HG02763 (cell line): Measurements from ENCODE around the gene STK39.

Experiments used
- ATAC-seq: cut with Tn5 transposase; IDR thresholded peaks from one replicate; pipeline ENCODE4 v1.9.1; 2021; ENCODE audit warnings: mild to moderate bottlenecking, moderate library complexity; ENCODE audit not compliant: unreplicated experiment

STK39 gene

DNA sequence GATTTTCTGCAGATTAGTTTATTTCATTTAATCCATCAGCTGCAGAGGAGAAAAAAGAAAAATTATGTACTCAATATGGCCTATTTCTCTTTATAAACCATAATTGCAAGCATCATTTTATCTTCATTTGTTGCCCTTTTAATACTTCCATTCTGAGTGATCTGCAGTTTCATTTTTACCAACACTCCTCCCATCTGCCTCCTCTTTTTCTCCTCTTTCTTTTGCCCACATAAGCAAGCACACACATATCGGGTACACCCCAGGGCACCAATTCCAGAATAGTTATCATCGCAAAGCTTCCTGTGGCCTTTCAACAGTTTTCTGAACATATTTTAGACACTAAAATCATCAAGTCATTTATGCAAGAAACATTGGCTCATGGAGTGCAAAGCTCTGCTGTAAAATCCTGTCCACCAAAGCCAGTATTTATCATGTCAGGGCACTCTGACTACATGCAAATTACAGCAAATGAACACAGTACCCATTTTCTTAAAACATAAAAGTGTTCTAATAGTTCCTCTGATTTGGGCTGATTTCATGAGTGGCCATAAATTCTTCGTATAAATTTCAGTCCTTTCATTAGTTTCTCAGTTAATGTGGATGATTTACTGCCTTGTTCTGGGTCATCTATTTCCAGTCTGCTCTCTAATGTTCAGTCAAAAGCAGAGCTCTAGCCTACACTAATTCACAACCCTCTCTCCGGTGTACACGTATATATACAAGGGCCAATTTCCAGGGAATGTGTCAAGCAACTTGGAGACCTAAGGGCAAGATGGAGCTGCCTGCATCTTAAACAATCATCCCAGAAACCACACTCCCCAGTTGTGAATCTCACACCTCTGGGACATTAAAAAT lies 281.3 kb downstream of the STK39 start:
- no peak for ATAC-seq

DNA sequence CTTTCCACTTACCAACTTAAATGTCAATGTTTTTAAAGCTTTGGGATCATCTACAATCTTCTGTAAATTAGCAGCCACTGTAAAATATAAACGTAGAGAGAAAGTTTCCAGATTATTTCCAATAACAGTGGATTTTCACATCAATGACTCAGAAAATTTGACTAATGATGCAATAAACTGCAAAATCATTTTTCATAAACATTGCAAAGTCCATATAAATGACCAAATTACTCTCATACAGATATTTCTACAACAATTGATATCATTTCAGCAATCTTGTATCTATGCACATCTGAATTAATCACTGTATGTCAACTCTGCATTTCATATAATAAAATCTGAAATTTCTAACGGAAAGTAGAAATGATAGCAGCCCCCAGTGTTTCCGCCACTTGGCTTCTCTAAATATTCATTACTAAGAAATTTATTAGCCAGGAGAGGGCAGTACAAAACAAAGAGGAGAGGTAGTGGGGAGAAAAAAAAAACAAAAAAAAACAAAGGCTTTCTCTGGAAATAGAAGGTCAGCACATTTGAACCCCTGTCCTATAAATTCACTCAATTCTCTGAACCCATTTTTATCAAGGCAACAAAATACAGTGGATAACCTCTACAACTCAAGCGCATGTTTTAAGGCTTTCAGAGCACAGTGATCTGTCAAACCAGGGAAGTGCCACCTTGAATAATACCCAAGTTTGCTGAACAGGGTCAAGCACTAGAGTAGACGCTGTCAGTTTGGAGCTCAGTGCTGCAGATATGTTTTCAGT lies 282.6 kb downstream of the STK39 start:
- no peak for ATAC-seq

DNA sequence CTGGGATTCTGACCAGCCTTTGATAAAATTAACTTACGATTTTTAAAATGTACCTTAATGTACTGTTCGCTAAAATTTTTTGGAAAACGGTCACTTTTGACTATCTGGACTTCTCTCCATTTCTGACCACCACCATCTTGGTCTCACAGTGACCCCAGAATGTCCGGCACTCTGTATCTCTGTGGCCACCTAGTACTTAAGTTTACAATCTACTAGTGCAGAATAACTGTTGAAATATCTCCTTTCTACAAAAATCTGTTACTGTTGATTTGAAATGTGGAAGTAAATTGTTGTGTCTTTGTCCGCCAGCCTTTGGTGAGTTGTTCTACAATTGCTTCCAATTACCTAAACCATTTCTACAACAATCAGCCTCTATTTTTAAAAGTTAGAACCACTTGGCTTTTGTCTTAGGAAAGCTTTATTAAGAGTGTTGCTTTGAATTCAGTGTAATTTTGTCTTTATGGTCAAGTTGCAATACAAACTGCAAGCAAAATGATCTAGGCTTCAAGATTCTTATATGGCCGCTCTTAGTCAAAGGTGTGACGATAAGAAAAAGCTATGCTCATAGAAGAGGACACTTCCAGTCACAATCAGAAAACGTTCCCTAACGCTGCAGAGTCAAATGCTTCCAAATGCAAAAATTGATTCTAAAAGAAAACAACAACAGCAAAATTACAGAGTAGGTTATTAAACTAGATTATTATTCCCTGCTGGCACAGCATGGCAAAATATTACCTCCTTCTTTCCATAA lies 283.3 kb downstream of the STK39 start:
- no peak for ATAC-seq

DNA sequence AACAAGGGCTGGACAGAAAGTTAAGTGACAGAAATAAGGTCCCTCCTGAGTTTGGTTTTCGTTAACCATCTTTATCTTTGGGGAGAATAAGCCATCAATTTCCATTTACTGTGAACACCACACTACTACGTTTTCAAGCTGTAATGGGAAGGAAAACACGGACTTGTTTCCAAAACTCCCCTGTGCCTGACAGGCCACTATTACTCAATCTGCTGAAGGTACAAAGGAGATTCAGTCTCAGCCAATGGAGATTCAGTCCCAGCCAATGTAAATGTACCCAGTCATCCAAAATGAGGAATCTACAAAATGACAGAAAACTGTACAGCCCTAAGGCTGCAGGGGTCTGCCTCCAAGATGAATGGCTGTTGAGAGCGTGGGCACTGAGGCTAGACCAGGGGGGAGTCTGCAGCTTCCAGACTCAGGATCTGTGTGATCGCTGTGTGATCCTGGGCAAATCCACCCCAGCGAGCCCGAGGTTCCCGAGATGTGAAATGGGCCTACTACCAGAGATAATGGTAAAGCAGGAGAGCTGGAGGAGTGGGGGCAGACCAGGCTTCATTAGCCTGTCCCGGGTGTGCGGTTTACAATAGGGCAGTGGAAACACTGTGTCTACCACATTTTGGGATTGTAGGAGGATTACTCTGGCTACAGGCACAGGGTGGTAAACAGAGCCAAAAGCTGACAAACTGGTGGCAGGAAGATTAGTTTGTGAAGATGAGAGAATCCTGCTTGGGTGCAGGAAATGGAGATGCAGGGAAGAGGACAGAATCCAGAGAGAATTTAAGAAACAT lies 284.8 kb downstream of the STK39 start:
- ATAC-seq: no peak

DNA sequence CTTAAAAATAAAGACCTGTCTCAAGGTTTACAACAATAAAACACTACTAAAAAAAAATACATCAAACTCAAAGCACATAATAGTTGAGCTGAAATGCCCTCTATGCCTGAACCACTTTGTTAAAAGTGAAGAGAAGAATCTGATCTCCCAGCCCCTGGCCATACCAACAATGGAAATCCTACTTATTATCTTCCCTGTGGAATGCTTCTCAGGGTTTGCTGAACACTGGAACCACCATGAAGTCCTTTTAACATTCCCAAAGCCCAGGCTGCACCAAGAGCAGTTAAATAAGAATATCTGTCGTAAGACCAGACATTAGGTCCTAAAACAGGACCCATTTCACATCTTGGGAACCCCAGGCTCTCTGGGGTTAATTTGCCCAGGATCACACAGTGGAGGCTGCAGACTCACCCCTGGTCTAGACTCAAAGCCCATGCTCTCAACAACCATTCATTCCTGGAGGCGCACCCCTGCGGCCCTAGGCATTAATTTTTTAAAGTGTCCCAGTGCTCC lies 285.8 kb downstream of the STK39 start:
- no peak for ATAC-seq

DNA sequence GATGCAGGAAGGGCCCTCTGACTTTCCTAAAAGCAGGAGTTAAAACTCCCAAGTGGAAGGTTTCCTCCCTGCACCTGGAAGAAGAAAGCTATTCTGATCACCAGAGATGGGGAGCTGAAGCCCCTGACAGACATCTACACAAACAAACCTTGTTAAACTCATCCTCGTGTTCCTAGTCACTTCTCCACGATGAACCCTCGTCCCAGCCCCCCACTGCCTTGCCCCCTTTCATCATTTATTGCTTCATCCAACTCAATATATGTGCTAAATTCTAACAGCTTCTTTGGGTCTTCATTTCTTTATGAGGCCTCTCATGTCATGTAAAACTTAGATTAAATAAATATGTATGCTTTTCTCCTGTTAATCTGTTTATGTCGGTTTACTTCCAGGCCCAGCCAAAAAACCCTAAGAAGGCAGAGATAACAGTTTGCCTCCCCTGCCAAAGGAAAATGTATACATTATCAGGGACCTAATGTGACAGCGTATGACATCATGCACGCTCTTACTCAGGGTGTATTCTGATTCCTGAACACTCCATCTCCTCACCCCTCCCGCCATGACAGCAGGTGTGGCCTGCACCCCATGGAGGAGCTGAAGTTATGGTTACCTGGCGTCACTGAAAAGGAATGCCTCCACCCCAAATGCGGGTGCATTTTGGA lies 287.2 kb downstream of the STK39 start:
- no peak for ATAC-seq

DNA sequence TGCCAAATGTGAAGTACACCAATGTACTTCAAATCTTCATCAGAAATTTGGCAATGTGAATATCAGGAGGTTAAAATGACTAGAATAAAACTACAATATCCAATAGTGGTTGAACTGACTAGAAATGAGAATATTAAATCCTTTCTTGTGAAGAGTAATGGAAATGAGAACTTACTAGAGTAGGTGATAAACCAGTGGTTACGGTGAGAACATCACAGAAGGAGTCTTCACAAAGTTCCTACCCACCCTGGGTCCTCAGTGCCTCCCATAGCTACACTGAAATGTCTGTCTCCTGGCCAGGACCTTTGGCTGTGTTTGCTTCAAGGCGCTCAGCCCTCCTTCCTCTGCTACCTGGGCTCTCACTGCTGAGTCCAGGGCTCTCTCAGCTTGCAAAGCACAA lies 289.7 kb downstream of the STK39 start:
- no peak for ATAC-seq

DNA sequence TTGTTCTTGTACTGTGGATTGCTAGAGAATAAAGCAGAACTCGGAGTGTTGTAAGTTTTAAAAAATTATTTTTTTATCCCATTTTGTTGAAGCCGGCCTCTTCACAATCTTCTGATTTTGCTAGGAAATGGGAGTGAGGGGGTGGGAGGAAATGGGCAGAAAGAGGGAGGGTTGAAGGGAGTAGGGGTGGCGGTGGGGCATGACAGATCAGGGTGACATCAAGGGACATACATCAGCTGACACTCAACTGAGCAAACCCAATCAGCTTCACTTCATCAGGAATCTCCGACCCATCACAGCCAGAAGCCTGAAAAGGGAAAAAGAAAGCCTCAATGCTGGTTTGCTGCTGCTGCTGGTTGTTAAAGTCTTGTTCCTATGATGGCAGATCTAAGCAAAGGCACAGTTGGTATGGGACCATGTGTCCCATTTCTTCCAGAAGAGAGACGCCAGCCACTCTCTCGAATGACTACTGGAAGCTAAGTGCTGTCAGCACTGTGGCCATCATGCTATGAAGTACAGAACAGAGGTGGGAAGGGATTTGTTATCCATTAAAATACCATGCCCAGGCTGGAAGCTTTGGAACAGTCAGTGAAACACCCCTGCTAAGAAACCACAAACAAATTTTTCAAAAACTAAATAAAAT lies 292.0 kb downstream of the STK39 start:
- ATAC-seq: no peak

DNA sequence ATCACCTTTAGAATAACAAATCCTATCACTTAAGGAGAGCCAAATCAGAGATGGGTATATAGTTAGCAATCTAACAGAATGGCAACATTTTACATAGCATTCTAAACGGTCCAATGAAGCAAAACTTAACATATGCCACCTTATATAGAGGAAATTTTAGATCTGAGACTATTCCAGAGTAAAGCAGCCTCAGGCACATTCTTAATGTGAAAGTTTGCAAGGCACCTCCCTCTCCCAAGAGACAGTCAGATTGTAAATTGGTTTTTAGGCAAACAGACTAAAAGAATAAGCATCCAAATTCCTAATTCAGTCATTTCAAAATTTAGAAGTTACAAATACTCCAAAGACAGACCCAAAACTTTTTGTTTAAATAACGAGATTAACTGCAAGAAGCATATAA lies 292.9 kb downstream of the STK39 start:
- no peak for ATAC-seq

DNA sequence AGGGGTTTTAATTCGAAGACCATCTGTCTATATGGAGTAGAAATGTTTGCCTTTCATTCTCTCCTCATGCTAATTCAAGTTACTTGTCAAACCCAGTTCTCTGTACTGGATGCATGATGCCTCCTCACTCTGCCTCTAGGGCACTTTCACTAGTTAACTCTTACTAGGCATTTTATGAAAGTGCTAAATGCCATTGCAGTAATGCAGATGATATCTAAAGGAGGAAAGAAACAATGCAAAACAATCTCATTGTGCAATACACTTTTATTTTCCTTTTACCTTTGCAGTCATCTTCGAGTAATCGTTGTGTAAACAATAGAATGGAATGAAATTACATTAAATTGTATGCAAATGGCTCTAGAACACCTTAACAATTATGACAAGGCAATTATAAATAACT lies 293.6 kb downstream of the STK39 start:
- no peak for ATAC-seq

DNA sequence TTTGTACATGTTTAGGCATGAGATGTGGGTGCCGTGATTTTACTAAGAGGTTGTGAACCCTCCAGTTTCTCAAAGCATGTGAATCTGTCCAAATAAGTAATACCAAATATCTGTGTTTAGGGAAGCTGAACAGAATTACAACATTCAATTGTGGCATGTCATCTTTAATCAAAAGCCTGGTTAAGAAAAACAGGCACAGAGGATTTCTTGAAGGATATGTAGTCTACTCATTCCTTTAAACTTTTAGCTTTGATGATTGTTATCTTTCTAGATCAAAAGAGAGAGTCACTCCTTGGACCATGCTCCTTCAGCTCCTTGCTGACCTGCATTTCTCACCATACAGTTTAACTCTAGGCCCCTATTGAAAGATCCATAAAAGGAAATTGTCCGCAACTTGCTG lies 296.8 kb downstream of the STK39 start:
- no peak for ATAC-seq

DNA sequence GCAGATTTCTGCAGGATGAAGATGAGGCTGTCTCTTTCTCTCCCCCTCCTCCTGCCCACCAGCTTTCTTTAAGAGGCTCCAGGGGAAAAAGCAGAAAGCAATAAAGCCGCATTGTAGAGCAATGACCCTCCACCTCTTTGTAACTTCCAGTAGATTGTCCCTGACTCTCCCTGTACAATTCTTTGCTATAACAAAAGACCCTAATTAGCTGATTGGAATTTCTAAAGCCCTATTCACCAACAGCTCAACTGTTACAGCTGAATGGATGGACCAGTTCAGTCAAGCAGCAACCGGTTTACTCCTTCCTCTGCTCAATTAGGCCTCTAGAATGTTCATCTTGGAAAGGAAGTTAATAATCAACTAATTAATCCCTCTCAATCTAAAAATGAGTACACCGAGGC lies 301.0 kb downstream of the STK39 start:
- ATAC-seq: no peak

DNA sequence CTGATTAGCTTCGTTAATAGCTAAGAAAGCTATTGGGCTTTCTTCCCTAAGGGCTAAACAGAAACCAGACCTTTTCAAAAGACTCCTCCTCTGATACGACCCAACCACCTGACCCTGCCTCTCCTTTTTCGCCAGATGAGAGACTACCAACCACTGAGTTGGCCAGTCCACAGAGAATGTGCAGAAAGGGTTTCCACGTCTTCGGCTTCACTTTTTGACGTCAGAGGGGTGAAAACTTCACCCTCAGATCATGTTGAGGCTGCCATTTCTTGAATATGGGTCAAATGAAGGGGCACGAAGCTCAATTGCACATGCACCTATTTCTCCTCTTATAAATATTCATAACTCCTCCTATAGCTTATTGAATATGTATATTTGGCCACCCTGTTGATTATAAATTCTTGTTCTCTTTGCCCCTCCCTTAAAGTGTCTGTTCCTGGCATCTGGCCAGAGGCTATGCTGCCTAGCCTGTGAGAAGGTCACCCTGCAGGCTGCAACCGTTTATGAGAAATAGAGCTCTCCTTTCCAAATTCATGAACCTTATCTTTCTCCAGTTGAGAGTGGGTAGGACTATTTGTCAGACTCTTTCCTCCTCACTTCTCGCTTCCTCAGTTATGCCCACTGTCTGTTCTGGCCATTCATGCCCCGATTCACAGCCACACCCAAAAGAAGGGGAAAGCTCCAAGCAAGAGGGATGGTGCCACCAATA lies 301.6 kb downstream of the STK39 start:
- ATAC-seq: no peak

DNA sequence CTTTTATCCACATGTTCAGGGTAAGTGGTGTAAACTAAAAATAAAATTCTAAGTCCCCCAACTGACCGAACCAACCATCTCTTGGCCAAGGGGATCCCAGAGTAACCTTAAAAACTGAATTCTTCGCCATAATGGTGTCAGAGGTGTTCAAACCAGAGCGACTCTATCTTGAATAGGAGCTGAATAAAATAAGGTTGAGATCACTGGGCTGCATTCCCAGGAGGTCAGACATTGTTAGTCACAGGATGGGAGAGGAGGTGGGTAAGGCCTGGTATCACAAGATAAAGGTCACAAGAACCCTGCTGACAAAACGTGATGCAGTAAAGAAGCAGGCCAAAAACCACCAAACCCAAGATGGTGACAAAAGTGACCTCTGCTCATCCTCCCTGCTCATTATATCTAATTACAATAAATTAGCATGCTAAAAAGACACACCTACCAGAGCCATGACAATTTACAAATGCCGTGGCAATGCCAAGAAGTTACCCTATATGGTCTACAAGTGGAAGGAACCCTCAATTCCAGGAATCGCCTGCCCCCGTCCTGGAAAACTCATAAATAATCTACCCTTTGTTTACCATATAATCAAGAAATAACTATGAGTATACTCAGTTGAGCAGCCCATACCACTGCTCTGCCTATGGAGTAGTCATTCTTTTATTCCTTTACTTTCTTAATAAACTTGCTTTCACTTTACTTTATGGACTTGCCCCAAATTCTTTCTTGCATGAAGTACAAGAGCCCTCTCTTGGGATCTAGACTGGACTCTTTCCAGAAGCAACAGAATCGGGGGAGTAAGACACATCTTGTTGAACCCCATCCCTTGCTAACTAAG lies 302.4 kb downstream of the STK39 start:
- ATAC-seq: no peak

DNA sequence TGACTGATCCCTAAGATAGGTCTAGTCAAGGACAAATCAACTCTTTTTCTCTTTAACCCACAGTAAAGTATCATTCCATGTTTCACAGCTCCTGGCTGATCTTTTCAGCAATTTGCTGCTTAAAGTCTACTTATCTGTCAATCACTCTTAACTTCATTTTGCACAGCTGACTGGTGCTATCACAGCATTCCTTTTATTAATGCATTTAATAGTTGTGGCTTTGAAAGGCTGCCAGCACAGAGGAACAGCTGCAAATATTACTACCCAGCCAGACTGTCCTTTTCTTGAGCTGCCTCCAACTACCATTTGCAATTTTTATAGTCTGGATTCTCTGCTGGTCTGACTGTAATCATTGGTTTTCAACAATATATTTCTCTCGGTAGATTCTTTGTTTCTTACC lies 303.5 kb downstream of the STK39 start:
- ATAC-seq: no peak

DNA sequence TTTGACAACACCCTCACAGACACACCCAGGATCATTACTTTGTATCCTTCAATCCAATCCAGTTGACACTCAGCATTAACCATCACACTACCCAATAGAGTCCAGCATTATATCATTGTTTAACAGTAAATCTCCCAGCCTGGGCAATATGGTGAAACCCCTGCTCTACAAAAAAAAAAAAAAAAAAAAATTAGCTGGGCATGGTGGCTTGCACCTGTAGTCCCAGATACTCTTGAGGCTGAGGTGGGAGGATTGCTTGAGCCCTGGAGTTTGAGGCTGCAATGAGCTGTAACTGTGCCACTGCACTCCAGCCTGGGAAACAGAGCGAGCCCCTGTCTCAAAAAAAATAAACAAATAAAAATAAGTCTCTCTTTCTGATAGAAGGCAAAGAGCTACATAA lies 304.0 kb downstream of the STK39 start:
- ATAC-seq: no peak

DNA sequence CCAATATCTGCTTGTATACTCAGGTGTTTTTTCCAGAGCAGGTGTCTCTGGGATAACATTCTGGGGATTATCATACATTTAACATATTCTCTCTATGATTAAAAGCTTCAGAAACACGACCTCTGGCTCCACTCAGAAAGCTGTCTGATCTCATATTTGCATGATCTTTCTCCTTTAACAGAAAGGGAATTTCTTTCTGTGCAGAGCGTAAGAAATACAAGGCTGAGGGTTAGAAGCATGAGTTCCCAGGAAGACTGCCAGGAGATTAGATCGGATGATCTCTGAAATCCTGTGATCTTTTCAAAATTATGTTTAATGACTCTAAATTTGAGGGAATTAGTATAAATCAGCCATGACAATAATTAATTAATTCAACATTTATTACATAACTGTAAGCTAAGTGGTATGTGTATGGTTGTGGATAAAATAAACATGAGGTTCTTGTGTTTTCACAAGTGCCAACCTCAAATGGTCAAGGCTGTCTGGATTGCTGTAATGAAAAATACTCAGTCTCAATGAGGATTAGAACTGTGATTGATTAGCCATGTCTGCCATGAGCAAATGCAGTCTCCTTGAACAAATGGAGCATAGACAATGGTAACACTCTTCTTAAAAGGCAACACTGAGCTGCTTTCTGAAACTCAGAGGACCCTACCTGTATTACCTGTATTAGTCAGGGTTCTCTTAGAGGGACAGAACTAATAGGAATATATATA lies 304.9 kb downstream of the STK39 start:
- ATAC-seq: no peak
